K562 (cell line): ENCODE measurements around the gene SHFL. TPM values are rescaled to one million over a fixed set of nuclear protein-coding genes. Genes with fewer than 3 reads are reported as not detected.

Experiments used
- CBX5 ChIP-seq: IDR thresholded peaks from 2 replicates; pipeline ENCODE4 v1.6.1; 2014; ENCODE audit warnings: low read depth, borderline replicate concordance
- CBX8 ChIP-seq: fragments of 200-600 bp; sonication (generic); IDR thresholded peaks from 2 replicates; pipeline ENCODE4 v1.6.1; 2012; ENCODE audit warnings: borderline replicate concordance, mixed run types, low read depth, mild to moderate bottlenecking, moderate library complexity, mixed read lengths, low read length, control low read depth, inconsistent platforms; ENCODE audit not compliant: poor library complexity, severe bottlenecking; ENCODE audit errors: extremely low read depth
- E2F4 ChIP-seq: sonication (generic); formaldehyde crosslinking; IDR thresholded peaks from 2 replicates; pipeline ENCODE4 v1.8.0; 2022; ENCODE audit warnings: mild to moderate bottlenecking, low read depth, missing genetic modification reagents
- HINFP ChIP-seq: fragments of 450-650 bp; conservative IDR thresholded peaks from 2 replicates; pipeline ENCODE4 v1.6.1; 2016; ENCODE audit warnings: missing genetic modification characterization, low read depth, mild to moderate bottlenecking, control low read depth, missing compliant biosample characterization
- KDM1A ChIP-seq, 2 experiments: fragments of 450-650 bp; IDR thresholded peaks; 2 replicates each; pipeline ENCODE4 v1.6.1; 2016; ENCODE audit warnings: mild to moderate bottlenecking in 2 of 2
- LARP7 ChIP-seq: fragments of 450-650 bp; IDR thresholded peaks from 2 replicates; pipeline ENCODE4 v1.6.1; 2016
- MAX ChIP-seq: sonication (generic); formaldehyde crosslinking; IDR thresholded peaks from 2 replicates; pipeline ENCODE4 v1.9.0; 2022; ENCODE audit warnings: mild to moderate bottlenecking, missing genetic modification reagents
- PCBP1 ChIP-seq: fragments of 200-400 bp; formaldehyde crosslinking; IDR thresholded peaks from 2 replicates; pipeline ENCODE4 v1.6.1; 2018; ENCODE audit warnings: mild to moderate bottlenecking, low read depth, low read length; ENCODE audit not compliant: poor library complexity, severe bottlenecking
- RFX7 ChIP-seq: fragments of 250-450 bp; sonication (Bioruptor Pico); IDR thresholded peaks from 2 replicates; pipeline ENCODE4 v1.5.1; 2021; ENCODE audit warnings: mild to moderate bottlenecking
- SLC30A9 ChIP-seq: fragments of 250-450 bp; sonication (Bioruptor Pico); IDR thresholded peaks from 2 replicates; pipeline ENCODE4 v1.8.0; 2022; ENCODE audit warnings: mild to moderate bottlenecking, moderate library complexity
- TAF9B ChIP-seq: fragments of 450-650 bp; IDR thresholded peaks from 2 replicates; pipeline ENCODE4 v1.6.1; 2018; ENCODE audit warnings: mild to moderate bottlenecking; ENCODE audit not compliant: partially characterized antibody
- TCF7 ChIP-seq: sonication (generic); IDR thresholded peaks from 2 replicates; pipeline ENCODE4 v1.6.1; 2016; ENCODE audit warnings: antibody characterized with exemption, borderline replicate concordance
- ZNF174 ChIP-seq: fragments of 250-450 bp; sonication (Bioruptor Pico); IDR thresholded peaks from 2 replicates; pipeline ENCODE4 v1.4.0; 2020; ENCODE audit warnings: mild to moderate bottlenecking
- ZNF280A ChIP-seq: fragments of 450-650 bp; IDR thresholded peaks from 2 replicates; pipeline ENCODE4 v1.6.1; 2018; ENCODE audit warnings: mild to moderate bottlenecking, low read depth; ENCODE audit not compliant: partially characterized antibody
- ZNF282 ChIP-seq: sonication (generic); formaldehyde crosslinking; IDR thresholded peaks from 2 replicates; pipeline ENCODE4 v1.8.1; 2023; ENCODE audit warnings: missing genetic modification reagents
- ZNF311 ChIP-seq: fragments of 250-450 bp; sonication (Bioruptor Pico); IDR thresholded peaks from 2 replicates; pipeline ENCODE4 v1.4.0; 2020; ENCODE audit warnings: mild to moderate bottlenecking, moderate library complexity
- ZNF398 ChIP-seq: fragments of 250-450 bp; sonication (Bioruptor Pico); IDR thresholded peaks from 2 replicates; pipeline ENCODE4 v1.8.0; 2021; ENCODE audit warnings: moderate library complexity, mild to moderate bottlenecking, inconsistent platforms
- ZNF589 ChIP-seq: fragments of 200-800 bp; sonication (Bioruptor generic); IDR thresholded peaks from 2 replicates; pipeline ENCODE4 v1.6.1; 2016; ENCODE audit warnings: low read depth, missing genetic modification characterization, missing compliant biosample characterization
- ZNF696 ChIP-seq: fragments of 250-450 bp; sonication (Bioruptor Pico); conservative IDR thresholded peaks from 2 replicates; pipeline ENCODE4 v1.4.0; 2020; ENCODE audit warnings: mild to moderate bottlenecking, moderate library complexity
- ZNF740 ChIP-seq, 3 experiments: fragments of 200-800 bp in 1 of 3; sonication (Bioruptor generic) in 1 of 3; sonication (generic) in 1 of 3; formaldehyde crosslinking in 1 of 3; IDR thresholded peaks; 2 replicates each; pipeline versions ENCODE4 v1.6.1 to v1.8.0; 2016 to 2022; ENCODE audit warnings: mild to moderate bottlenecking in 2 of 3, missing compliant biosample characterization in 2 of 3, missing genetic modification characterization in 2 of 3, missing genetic modification reagents in 1 of 3
- polyA plus RNA-seq, 8 experiments: library from polyadenylated mRNA; depleted of rRNA in 4 of 8; stranded (reverse) in 5 of 8; unstranded in 3 of 8; fragments of >200 nt; fragmentation: Nextera tagmentation in 2 of 8; fragmentation: Illumina TruSeq in 1 of 8; extraction: Ambion mirVana in 2 of 8; extraction: Trizol in 1 of 8; gene quantifications; 2 replicates each; pipeline versions ENCODE4 v1.2.1 to v1.2.3, GENCODE V29; 2011 to 2014; ENCODE audit warnings: inconsistent platforms in 1 of 8, missing spikeins in 1 of 8
- total RNA-seq, 7 experiments: library from RNA; depleted of rRNA in 6 of 7; stranded (reverse); fragments of >200 nt in 6 of 7; fragmentation: Illumina TruSeq in 2 of 7; extraction: Trizol in 2 of 7; gene quantifications; 2 replicates each; pipeline versions ENCODE4 v1.2.1 to v1.2.3, GENCODE V29; 2011 to 2021; ENCODE audit warnings: low replicate concordance in 1 of 7

The SHFL gene
- total and polyA plus RNA-seq, 9 of the 15 experiments (the other 6 are each of a cell fraction or from before 2014, with no cell fraction given) = 1.5 to 25.7 (median 13.0) TPM

GRCh38 chr19:10095948-10096614, 10.0 kb downstream of the SHFL start (continued):
- TF ChIP-seq TAF9B (no peak), ZNF398 (CRISPR knock-in tag) (no peak), E2F4 (CRISPR knock-in tag) (no peak), CBX8 (no peak), LARP7 (no peak), ZNF589 (CRISPR knock-in tag) (peak; percentile 20; the same call in 1 of the 2 replicates), ZNF311 (CRISPR knock-in tag) (no peak), KDM1A (IDR thresholded peaks at IDR 0.05) (no peak), ZNF282 (peak; percentile 84; the same call in 1 of the 2 replicates), SLC30A9 (no peak), ZNF280A (no peak), HINFP (tag) (no peak), ZNF696 (CRISPR knock-in tag) (no peak), RFX7 (CRISPR knock-in tag) (no peak), ZNF174 (CRISPR knock-in tag) (no peak), CBX5 (no peak), TCF7 (no peak), ZNF740 (CRISPR knock-in tag; IDR thresholded peaks at IDR 0.05) (no peak; the same call in 1 of the 2 replicates), ZNF740 (tag; IDR thresholded peaks at IDR 0.05) (no peak), PCBP1 (peak; percentile 85), MAX (peak; percentile 91)
